Measurements from ENCODE around the gene SENP3.

The SENP3 gene

DNA sequence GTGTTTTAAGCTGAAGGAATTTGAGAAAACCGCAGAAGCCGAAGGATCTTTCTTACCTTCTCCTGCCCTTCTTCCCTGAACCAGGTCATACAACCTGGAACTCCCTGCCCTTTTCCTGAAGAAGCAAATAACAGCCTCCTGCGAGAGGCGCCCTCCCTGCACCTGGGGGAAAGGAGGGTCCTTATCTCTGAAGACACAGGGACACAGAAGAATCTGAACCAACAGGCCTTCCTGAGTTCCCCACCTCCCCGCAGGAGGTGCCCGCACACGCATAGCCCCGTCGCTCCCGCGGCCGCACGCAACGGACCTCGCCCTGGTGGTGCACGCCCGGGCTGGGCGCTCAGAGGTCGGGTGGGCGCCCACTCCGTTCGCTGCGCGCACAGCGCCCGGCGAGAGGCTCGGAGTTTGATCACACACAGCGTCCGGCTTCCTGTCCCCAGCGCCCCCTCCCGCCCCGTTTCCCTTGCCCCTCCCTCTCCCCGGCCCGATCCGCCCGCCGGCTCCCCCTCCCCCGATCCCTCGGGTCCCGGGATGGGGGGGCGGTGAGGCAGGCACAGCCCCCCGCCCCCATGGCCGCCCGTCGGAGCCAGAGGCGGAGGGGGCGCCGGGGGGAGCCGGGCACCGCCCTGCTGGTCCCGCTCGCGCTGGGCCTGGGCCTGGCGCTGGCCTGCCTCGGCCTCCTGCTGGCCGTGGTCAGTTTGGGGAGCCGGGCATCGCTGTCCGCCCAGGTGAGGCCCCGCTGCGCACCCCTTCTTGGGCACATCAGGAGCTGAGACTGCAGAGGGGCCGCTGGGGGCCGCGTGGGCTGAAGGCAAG lies 12.9 kb upstream of the SENP3 start, which contains the start of gene TNFSF12:
Gene TNFSF12, plus strand, starts transcription at position 474 of the 816 bp plus-strand sequence. Its CDS starts 96 bp downstream, at position 570.
- TF ChIP-seq, protein P1, sequence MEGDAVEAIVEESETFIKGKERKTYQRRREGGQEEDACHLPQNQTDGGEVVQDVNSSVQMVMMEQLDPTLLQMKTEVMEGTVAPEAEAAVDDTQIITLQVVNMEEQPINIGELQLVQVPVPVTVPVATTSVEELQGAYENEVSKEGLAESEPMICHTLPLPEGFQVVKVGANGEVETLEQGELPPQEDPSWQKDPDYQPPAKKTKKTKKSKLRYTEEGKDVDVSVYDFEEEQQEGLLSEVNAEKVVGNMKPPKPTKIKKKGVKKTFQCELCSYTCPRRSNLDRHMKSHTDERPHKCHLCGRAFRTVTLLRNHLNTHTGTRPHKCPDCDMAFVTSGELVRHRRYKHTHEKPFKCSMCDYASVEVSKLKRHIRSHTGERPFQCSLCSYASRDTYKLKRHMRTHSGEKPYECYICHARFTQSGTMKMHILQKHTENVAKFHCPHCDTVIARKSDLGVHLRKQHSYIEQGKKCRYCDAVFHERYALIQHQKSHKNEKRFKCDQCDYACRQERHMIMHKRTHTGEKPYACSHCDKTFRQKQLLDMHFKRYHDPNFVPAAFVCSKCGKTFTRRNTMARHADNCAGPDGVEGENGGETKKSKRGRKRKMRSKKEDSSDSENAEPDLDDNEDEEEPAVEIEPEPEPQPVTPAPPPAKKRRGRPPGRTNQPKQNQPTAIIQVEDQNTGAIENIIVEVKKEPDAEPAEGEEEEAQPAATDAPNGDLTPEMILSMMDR (IDR thresholded peaks at IDR 0.05) = no peak
- Histone ChIP-seq H3K27ac (peak within 1 kb of the TSS; percentile 93), H3K4me3 (peak within 1 kb of the TSS; percentile 75)
- DNase-seq (ENCODE audit: low spot score) = peak; percentile 78

DNA sequence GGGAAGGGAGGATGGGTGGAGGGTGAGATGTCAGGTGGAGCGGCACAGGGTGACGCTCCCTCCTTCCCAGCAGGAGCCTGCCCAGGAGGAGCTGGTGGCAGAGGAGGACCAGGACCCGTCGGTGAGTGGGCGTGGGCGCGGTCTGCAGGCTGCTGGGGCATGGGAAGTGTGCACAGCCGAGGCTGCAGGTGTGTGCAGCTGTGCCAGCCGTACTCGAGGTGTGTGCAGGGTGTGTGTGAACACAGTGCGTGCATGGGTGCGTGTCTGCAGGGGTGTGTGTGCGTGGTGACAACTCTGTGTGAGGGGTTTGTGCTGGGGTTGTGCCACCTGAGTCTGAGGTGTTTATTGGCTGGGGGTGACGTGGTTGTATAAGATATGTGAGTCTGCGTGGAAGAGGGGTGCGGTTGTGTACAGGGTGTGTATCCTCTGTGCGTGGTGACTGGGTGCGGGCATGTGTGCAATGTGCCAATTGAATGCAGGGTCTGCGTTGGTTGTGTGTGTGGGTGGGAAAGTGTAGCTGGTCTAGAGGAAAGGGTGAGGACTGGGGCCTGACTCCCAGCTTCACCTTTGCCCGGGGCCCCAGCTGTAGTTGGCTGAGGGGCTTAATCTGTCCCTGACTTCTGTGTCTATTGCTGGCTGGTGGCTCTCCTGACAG lies 12.2 kb upstream of the SENP3 start:
- TF ChIP-seq, protein P1 (IDR thresholded peaks at IDR 0.05) = no peak
- Histone ChIP-seq H3K4me3 (peak overlapping the region; percentile 75), H3K27ac (peak overlapping the region; percentile 93)
- DNase-seq (ENCODE audit: low spot score) = no peak

DNA sequence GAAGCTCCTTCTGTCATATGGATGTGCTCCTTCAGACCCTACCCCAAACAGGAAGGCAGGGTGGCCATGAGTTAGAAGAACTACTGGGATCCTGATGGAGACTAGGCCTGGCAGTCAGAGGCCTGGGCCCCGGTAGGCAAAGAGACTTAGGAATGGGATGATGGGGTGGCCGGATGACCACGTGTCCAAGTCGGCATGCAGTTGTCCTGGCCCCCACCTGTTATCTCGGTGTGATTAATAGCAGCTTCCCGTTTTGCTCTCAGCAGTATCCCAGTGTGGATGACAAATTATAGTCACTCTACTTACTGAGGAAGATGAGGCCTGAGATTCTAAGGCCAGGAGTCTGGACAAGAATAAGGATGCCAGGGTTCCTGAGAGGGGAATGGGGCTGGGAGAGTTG lies 11.4 kb upstream of the SENP3 start:
- no peak for DNase-seq (ENCODE audit: low spot score)
- Histone ChIP-seq H3K4me3 (peak overlapping the region; percentile 75), H3K27ac (peak overlapping the region; percentile 93)
- TF ChIP-seq, protein P1 (IDR thresholded peaks at IDR 0.05) = no peak

DNA sequence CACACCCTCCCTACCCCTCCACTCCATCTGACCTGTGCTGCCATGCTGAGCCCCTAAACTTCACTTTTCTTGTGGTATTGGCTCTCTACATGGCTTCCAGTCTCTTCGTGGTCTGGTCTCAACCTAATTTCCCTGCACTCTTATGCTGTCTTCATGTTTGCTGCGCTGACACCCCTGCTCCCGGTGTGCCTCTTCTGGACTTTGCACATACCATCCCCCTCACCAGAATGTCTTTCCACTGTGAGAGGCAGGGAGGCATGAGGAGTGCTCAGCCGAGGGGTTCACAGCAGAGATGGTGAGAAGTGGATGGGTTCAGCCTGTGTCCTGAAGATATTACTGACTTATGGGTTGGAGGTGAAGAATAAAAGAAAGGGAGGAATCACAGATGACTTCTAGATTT lies 10.3 kb upstream of the SENP3 start:
- Histone ChIP-seq H3K27ac (no peak overlapping the region), H3K4me3 (no peak overlapping the region)
- TF ChIP-seq, protein P1 (IDR thresholded peaks at IDR 0.05) = no peak
- DNase-seq (ENCODE audit: low spot score) = no peak

DNA sequence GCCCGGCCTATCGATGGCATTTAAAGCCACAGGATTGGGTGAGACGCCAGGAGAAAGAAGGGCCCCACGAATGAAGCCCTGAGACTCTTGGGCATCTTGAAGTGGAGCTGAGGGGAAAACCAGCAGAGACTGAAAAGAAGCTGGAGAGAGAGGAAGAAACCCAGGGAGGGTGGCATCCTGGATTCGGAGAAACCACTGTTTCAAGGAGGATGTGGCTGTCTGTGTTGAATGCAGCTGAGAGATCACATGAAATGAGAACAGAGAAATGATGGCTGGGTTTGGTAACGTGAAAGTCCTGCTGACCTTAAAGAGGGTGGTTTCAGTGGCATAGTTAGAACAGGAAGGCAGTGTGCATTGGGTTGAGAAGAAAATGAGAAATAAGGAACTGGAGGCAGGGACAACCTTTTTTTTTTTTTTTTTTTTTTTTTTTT lies 9.1 kb upstream of the SENP3 start:
- Histone ChIP-seq H3K27ac (peak overlapping the region in 1 of 2 donors; percentile 58), H3K4me3 (no peak overlapping the region)
- TF ChIP-seq, protein P1 (IDR thresholded peaks at IDR 0.05) = no peak
- DNase-seq (ENCODE audit: low spot score) = no peak

DNA sequence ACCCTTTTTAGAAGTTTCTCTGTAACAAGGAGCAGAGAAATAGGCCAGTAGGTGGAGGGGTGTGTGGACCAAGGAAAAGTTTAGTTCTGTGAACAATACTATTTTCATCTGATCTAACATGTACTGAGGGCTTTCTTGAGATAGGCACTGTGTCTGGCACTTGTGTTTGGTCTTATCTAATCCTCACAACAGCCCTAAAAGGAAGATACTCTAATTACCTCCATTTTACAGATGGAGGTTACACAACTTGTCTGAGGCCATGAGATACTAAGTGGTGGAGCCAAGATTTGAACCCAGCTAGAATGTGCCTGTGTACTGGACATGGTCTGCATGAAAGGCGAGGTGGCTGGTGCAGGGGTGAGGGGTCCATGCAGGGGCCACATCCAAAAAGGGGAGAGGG lies 8.4 kb upstream of the SENP3 start:
- H3K4me3 ChIP-seq = no peak overlapping the region
- TF ChIP-seq, protein P1 (IDR thresholded peaks at IDR 0.05) = no peak
- peak overlapping the region in 1 of 2 donors; percentile 75 for H3K27ac ChIP-seq
- DNase-seq (ENCODE audit: low spot score) = no peak

All from coronary artery (tissue), 2 donors.